ENCODE measurements around the gene PPP2R2B.

The PPP2R2B gene

DNA sequence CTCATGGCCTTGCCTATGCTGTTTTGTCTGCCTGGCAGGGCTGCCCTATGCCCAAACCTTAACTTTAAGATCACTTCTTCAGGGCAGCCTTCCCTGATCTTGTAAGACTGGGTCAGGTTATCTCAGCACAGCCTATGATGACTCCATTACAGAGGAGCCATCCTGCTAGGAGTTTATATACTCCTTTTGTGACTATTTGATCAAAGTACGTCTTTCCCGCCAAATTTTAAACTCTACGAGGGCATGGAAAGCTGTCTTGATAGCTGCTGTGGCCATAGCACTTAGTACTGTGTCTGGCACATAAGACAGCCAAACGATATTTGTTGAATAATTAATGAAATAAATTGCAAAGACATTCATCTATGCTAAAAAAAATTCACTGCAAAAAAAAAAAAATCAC, 60.6 kb downstream of the PPP2R2B start:
- Histone ChIP-seq H3F3A (ENCODE audit: insufficient read depth, low read length) (no peaks in the 10 kb centered on the region), H2AFZ (ENCODE audit: low read length) (no peak overlapping the region), H3K27me3 (replicated peaks; ENCODE audit: insufficient read depth, low read length) (no peaks in the 10 kb centered on the region), H3K4me2 (ENCODE audit: low read depth, low read length) (no peak overlapping the region), H3K79me2 (ENCODE audit: low read length) (no peaks in the 10 kb centered on the region), H3K36me3 (replicated peaks; ENCODE audit: insufficient read depth, low read length) (no peaks in the 10 kb centered on the region), H3K27ac (ENCODE audit: low read length) (no peak overlapping the region), H4K20me1 (ENCODE audit: insufficient read depth, low read length) (no peaks in the 10 kb centered on the region), H3K9me2 (replicated peaks; ENCODE audit: insufficient read depth, low read length) (no peaks in the 10 kb centered on the region), H3K9me3 (replicated peaks; ENCODE audit: insufficient read depth, low read length) (no peaks in the 10 kb centered on the region), H3K4me3 (ENCODE audit: low read length) (no peak overlapping the region), H3K9ac (ENCODE audit: low read length) (no peak overlapping the region), H3K4me1 (ENCODE audit: low read length) (no peaks in the 10 kb centered on the region)
- TF ChIP-seq, protein P1, sequence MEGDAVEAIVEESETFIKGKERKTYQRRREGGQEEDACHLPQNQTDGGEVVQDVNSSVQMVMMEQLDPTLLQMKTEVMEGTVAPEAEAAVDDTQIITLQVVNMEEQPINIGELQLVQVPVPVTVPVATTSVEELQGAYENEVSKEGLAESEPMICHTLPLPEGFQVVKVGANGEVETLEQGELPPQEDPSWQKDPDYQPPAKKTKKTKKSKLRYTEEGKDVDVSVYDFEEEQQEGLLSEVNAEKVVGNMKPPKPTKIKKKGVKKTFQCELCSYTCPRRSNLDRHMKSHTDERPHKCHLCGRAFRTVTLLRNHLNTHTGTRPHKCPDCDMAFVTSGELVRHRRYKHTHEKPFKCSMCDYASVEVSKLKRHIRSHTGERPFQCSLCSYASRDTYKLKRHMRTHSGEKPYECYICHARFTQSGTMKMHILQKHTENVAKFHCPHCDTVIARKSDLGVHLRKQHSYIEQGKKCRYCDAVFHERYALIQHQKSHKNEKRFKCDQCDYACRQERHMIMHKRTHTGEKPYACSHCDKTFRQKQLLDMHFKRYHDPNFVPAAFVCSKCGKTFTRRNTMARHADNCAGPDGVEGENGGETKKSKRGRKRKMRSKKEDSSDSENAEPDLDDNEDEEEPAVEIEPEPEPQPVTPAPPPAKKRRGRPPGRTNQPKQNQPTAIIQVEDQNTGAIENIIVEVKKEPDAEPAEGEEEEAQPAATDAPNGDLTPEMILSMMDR (IDR thresholded peaks at IDR 0.05; ENCODE audit: low read length) = no peak
- no peak for TF ChIP-seq EZH2phosphoT487 (IDR thresholded peaks at IDR 0.05; ENCODE audit: low read length)
- TF ChIP-seq EZH2 (optimal IDR thresholded peaks at IDR 0.05; ENCODE audit: low read depth, low read length) = no peak
- no peak for DNase-seq

DNA sequence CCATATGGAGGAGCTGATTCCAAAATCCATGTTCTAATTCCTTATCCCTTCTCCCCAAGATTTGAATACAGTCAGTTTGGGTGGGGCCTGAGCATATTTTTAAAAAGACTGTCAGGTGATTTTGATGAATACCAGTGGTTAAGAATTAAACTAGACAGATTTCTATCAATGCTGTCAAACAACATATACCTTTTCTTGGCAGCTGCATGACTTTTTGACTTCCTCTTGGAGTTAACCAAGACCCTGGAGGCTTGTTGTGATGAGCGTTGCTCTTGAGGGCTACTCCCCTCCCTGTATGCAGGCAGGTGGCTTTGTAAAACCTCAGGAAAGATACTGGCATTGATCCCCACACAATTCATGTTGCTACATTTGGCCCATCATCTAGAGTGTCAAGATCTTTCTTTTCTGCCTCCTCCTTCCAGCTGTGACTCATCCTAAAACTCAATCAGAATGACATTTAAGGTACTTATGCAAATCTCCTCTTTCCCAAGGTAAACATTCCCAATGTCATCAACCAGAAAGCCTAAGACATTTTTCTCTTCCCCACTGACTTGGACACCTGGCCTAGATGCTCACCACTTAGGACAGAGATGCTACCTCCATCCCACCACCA, 61.7 kb downstream of the PPP2R2B start:
- Histone ChIP-seq H3K4me3 (ENCODE audit: low read length) (no peak overlapping the region), H3K27me3 (replicated peaks; ENCODE audit: insufficient read depth, low read length) (no peaks in the 10 kb centered on the region), H3K79me2 (ENCODE audit: low read length) (no peaks in the 10 kb centered on the region), H3K9me3 (replicated peaks; ENCODE audit: insufficient read depth, low read length) (no peaks in the 10 kb centered on the region), H3K36me3 (replicated peaks; ENCODE audit: insufficient read depth, low read length) (no peaks in the 10 kb centered on the region), H3K9me2 (replicated peaks; ENCODE audit: insufficient read depth, low read length) (no peaks in the 10 kb centered on the region), H3F3A (ENCODE audit: insufficient read depth, low read length) (no peaks in the 10 kb centered on the region), H4K20me1 (ENCODE audit: insufficient read depth, low read length) (no peaks in the 10 kb centered on the region), H3K27ac (ENCODE audit: low read length) (no peak overlapping the region), H2AFZ (ENCODE audit: low read length) (no peak overlapping the region), H3K9ac (ENCODE audit: low read length) (no peak overlapping the region), H3K4me2 (ENCODE audit: low read depth, low read length) (no peak overlapping the region), H3K4me1 (ENCODE audit: low read length) (no peaks in the 10 kb centered on the region)
- TF ChIP-seq EZH2 (optimal IDR thresholded peaks at IDR 0.05; ENCODE audit: low read depth, low read length) = no peak
- TF ChIP-seq EZH2phosphoT487 (IDR thresholded peaks at IDR 0.05; ENCODE audit: low read length) = no peak
- TF ChIP-seq, protein P1 (IDR thresholded peaks at IDR 0.05; ENCODE audit: low read length) = no peak
- DNase-seq = no peak

DNA sequence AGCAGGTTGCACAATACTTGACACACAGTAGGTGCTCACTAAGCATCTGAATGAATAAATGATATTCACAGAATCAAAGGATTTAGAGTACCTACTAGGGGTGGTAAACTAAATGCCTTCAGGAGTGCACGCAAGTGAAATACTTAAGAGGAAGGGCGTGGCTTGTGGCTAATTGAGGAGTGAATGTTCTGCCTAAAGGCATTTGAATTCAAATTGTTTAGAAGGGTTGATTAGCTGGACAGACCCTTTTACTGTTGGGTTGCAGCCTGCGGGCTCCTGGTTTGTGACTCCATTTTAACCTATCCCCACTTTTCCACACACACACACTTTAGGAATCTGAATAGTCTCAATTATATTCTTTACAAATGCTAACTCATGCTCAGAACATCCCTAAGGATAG, 63.1 kb downstream of the PPP2R2B start:
- Histone ChIP-seq H3K4me1 (ENCODE audit: low read length) (no peaks in the 10 kb centered on the region), H3K9me3 (replicated peaks; ENCODE audit: insufficient read depth, low read length) (no peaks in the 10 kb centered on the region), H3F3A (ENCODE audit: insufficient read depth, low read length) (no peaks in the 10 kb centered on the region), H3K9me2 (replicated peaks; ENCODE audit: insufficient read depth, low read length) (no peaks in the 10 kb centered on the region), H3K9ac (ENCODE audit: low read length) (no peak overlapping the region), H3K27me3 (replicated peaks; ENCODE audit: insufficient read depth, low read length) (no peaks in the 10 kb centered on the region), H4K20me1 (ENCODE audit: insufficient read depth, low read length) (no peaks in the 10 kb centered on the region), H2AFZ (ENCODE audit: low read length) (no peak overlapping the region), H3K36me3 (replicated peaks; ENCODE audit: insufficient read depth, low read length) (no peaks in the 10 kb centered on the region), H3K4me2 (ENCODE audit: low read depth, low read length) (no peak overlapping the region), H3K79me2 (ENCODE audit: low read length) (no peaks in the 10 kb centered on the region), H3K4me3 (ENCODE audit: low read length) (no peak overlapping the region), H3K27ac (ENCODE audit: low read length) (no peak overlapping the region)
- TF ChIP-seq EZH2 (optimal IDR thresholded peaks at IDR 0.05; ENCODE audit: low read depth, low read length) (no peak), EZH2phosphoT487 (IDR thresholded peaks at IDR 0.05; ENCODE audit: low read length) (no peak)
- TF ChIP-seq, protein P1 (IDR thresholded peaks at IDR 0.05; ENCODE audit: low read length) = no peak
- DNase-seq = no peak
